Neural progenitor cell (in vitro differentiated cells): Measurements from ENCODE around the gene SH2B2. TPM values are rescaled to one million over a fixed set of nuclear protein-coding genes. Genes with fewer than 3 reads are reported as not detected.
A peak's percentile ranks its signal among the peaks of the same experiment; 100 is the strongest.

Source experiments
- DNase-seq: peaks from one replicate; pipeline ENCODE4 v3.0.0-alpha.2; 2016; ENCODE audit warnings: low spot score
- H2AFZ ChIP-seq: fragments of 200-600 bp; sonication (generic); replicated peaks from 2 replicates; pipeline ENCODE4 v1.6.1; 2016; ENCODE audit warnings: antibody characterized with exemption
- H3F3A ChIP-seq: fragments of 200-600 bp; sonication (generic); 2 replicates; pipeline ENCODE4 v1.6.1; 2016; ENCODE audit warnings: antibody characterized with exemption, low read depth
- H3K27ac ChIP-seq: fragments of 200-600 bp; sonication (generic); 2 replicates; pipeline ENCODE4 v1.5.1; 2016; ENCODE audit warnings: mild to moderate bottlenecking
- H3K27me3 ChIP-seq: fragments of 200-600 bp; sonication (generic); 2 replicates; pipeline ENCODE4 v1.6.1; 2016; ENCODE audit warnings: mild to moderate bottlenecking, moderate library complexity
- H3K36me3 ChIP-seq: fragments of 200-600 bp; sonication (generic); 2 replicates; pipeline ENCODE4 v1.5.1; 2016
- H3K4me1 ChIP-seq: fragments of 200-600 bp; sonication (generic); 2 replicates; pipeline ENCODE4 v1.6.1; 2016; ENCODE audit warnings: mixed run types
- H3K4me2 ChIP-seq: fragments of 200-600 bp; sonication (generic); 2 replicates; pipeline ENCODE4 v1.6.1; 2016
- H3K4me3 ChIP-seq: fragments of 200-600 bp; sonication (generic); 2 replicates; pipeline ENCODE4 v1.5.1; 2016
- H3K79me2 ChIP-seq: fragments of 200-600 bp; sonication (generic); 2 replicates; pipeline ENCODE4 v1.6.1; 2016; ENCODE audit warnings: low read depth
- H3K9ac ChIP-seq: fragments of 200-600 bp; sonication (generic); 2 replicates; pipeline ENCODE4 v1.6.1; 2016
- H3K9me3 ChIP-seq: fragments of 200-600 bp; sonication (generic); 2 replicates; pipeline ENCODE4 v1.5.1; 2016; ENCODE audit warnings: low read depth
- H4K20me1 ChIP-seq: fragments of 200-600 bp; sonication (generic); 2 replicates; pipeline ENCODE4 v1.6.1; 2016; ENCODE audit warnings: low read depth
- H3K27ac Mint-ChIP-seq: 3 replicates; pipeline ENCODE4 v1.8.0; 2021; ENCODE audit warnings: mixed read lengths
- H3K27me3 Mint-ChIP-seq: 2 replicates; pipeline ENCODE4 v1.8.0; 2022; ENCODE audit warnings: low read depth, mild to moderate bottlenecking, inconsistent platforms, moderate library complexity, mixed read lengths; ENCODE audit not compliant: insufficient read depth
- H3K36me3 Mint-ChIP-seq: 3 replicates; pipeline ENCODE4 v1.8.0; 2021; ENCODE audit warnings: mixed read lengths
- H3K4me1 Mint-ChIP-seq: 3 replicates; pipeline ENCODE4 v1.8.0; 2021; ENCODE audit warnings: mixed read lengths
- H3K4me3 Mint-ChIP-seq: 3 replicates; pipeline ENCODE4 v1.8.0; 2021; ENCODE audit warnings: mild to moderate bottlenecking, moderate library complexity, mixed read lengths
- H3K9me3 Mint-ChIP-seq: 3 replicates; pipeline ENCODE4 v1.8.0; 2020; ENCODE audit warnings: mixed read lengths
- CTCF ChIP-seq: fragments of 200-600 bp; sonication (generic); IDR thresholded peaks from 2 replicates; pipeline ENCODE4 v1.5.1; 2017; ENCODE audit warnings: antibody characterized with exemption, mild to moderate bottlenecking
- EZH2 ChIP-seq: fragments of 200-600 bp; sonication (generic); IDR thresholded peaks from 2 replicates; pipeline ENCODE4 v1.6.1; 2017; ENCODE audit warnings: antibody characterized with exemption, mild to moderate bottlenecking, moderate library complexity
- EZH2phosphoT487 ChIP-seq: fragments of 200-600 bp; sonication (generic); IDR thresholded peaks from 2 replicates; pipeline ENCODE4 v1.6.1; 2017; ENCODE audit warnings: antibody characterized with exemption
- total RNA-seq: library from RNA; depleted of rRNA; stranded (reverse); fragments of >200 nt; gene quantifications from 2 replicates; pipeline ENCODE4 v1.2.3, GENCODE V29; 2015; ENCODE audit warnings: low replicate concordance

SH2B2 gene
- total RNA-seq, 1 donor from 2014 or later = 2.0 TPM

- Mint-ChIP-seq H3K9me3 (no peaks in the 10 kb centered on the region), H3K4me3 (no peak overlapping the region), H3K36me3 (peaks cover 1% of the 10 kb centered on the region), H3K4me1 (peaks cover 21% of the 10 kb centered on the region), H3K27me3 (peaks cover 7% of the 10 kb centered on the region), H3K27ac (no peak overlapping the region)
- no peak for TF ChIP-seq EZH2phosphoT487
- TF ChIP-seq CTCF = no peak
- TF ChIP-seq EZH2 = no peak
- no peak overlapping the region for H3K9ac ChIP-seq
- no peaks in the 10 kb centered on the region for H3K27me3 ChIP-seq
- H3K36me3 ChIP-seq = no peaks in the 10 kb centered on the region
- H3K4me2 ChIP-seq = no peak overlapping the region
- no peaks in the 10 kb centered on the region for H4K20me1 ChIP-seq
- H3F3A ChIP-seq = peaks cover 17% of the 10 kb centered on the region
- H3K79me2 ChIP-seq = no peaks in the 10 kb centered on the region
- H3K9me3 ChIP-seq = no peaks in the 10 kb centered on the region
- DNase-seq = no peak
- H3K27ac ChIP-seq = no peak overlapping the region
- no peak overlapping the region for H3K4me3 ChIP-seq
- H3K4me1 ChIP-seq = peaks cover 25% of the 10 kb centered on the region
- no peak overlapping the region for H2AFZ ChIP-seq
Observed at GRCh38 chr7:102258073-102258748, 28.5 kb upstream of the SH2B2 start.

- Histone ChIP-seq H3K36me3 (no peaks in the 10 kb centered on the region), H3K4me1 (peaks cover 21% of the 10 kb centered on the region), H4K20me1 (no peaks in the 10 kb centered on the region), H3K27me3 (no peaks in the 10 kb centered on the region), H3K27ac (no peak overlapping the region), H3K79me2 (no peaks in the 10 kb centered on the region), H3K4me2 (no peak overlapping the region), H3K9me3 (no peaks in the 10 kb centered on the region), H2AFZ (no peak overlapping the region), H3F3A (peaks cover 16% of the 10 kb centered on the region), H3K4me3 (no peak overlapping the region), H3K9ac (no peak overlapping the region)
- Mint-ChIP-seq H3K36me3 (peaks cover 1% of the 10 kb centered on the region), H3K9me3 (no peaks in the 10 kb centered on the region), H3K4me3 (no peak overlapping the region), H3K27me3 (peaks cover 7% of the 10 kb centered on the region), H3K4me1 (peaks cover 20% of the 10 kb centered on the region), H3K27ac (no peak overlapping the region)
- DNase-seq = no peak
- no peak for TF ChIP-seq EZH2
- TF ChIP-seq EZH2phosphoT487 = no peak
- TF ChIP-seq CTCF = no peak
Observed at GRCh38 chr7:102258749-102259107, 27.9 kb upstream of the SH2B2 start.

GRCh38 chr7:102260856-102261255 lies 25.8 kb upstream of the SH2B2 start:
- Histone ChIP-seq H3K4me3 (no peak overlapping the region), H3K27me3 (no peaks in the 10 kb centered on the region), H4K20me1 (no peaks in the 10 kb centered on the region), H3K36me3 (no peaks in the 10 kb centered on the region), H3K4me2 (no peak overlapping the region), H2AFZ (no peak overlapping the region), H3K9ac (no peak overlapping the region), H3K9me3 (no peaks in the 10 kb centered on the region), H3K4me1 (peaks cover 5% of the 10 kb centered on the region), H3K27ac (no peak overlapping the region), H3F3A (peaks cover 14% of the 10 kb centered on the region), H3K79me2 (no peaks in the 10 kb centered on the region)
- peaks cover 28% of the 10 kb centered on the region for H3K4me1 Mint-ChIP-seq
- H3K4me3 Mint-ChIP-seq = no peak overlapping the region
- peak; percentile 60 for DNase-seq
- H3K27me3 Mint-ChIP-seq = peaks cover 5% of the 10 kb centered on the region
- peaks cover 1% of the 10 kb centered on the region for H3K36me3 Mint-ChIP-seq
- H3K27ac Mint-ChIP-seq = peak overlapping the region; percentile 63
- no peaks in the 10 kb centered on the region for H3K9me3 Mint-ChIP-seq
- TF ChIP-seq EZH2phosphoT487 (no peak), EZH2 (no peak), CTCF (no peak)
